HEK293 (cell line): ENCODE results near the gene STEAP4.

Experiments
- CTCF ChIA-PET: fragments of 350-600 bp; formaldehyde crosslinking; extraction: SDS; loops from one replicate; lab custom pipeline; 2021; ENCODE audit warnings: antibody characterized with exemption; lab: Yijun Ruan, JAX
- POLR2A ChIA-PET: fragments of 300-600 bp; formaldehyde crosslinking; extraction: SDS; loops from one replicate; lab custom pipeline; 2020; ENCODE audit warnings: antibody characterized with exemption, inconsistent platforms; lab: Yijun Ruan, JAX
- H3K27ac ChIP-seq: fragments of 200-500 bp; sonication (Bioruptor generic); 2 replicates; pipeline ENCODE4 v1.5.1; 2014; ENCODE audit warnings: low read depth, low read length, control low read depth, inconsistent platforms; ENCODE audit errors: extremely low read depth
- H3K36me3 ChIP-seq, 2 experiments: fragments of 200-500 bp in 1 of 2; sonication (Bioruptor generic) in 1 of 2; 1 replicate in 1 of 2; 2 replicates in 1 of 2; pipeline ENCODE4 v1.5.1; 2014 to 2017; ENCODE audit warnings: inconsistent platforms in 2 of 2, low read length in 2 of 2; ENCODE audit not compliant: control insufficient read depth in 2 of 2, insufficient read depth in 1 of 2
- H3K4me1 ChIP-seq: fragments of 200-500 bp; sonication (Bioruptor generic); 2 replicates; pipeline ENCODE4 v1.5.1; 2014; ENCODE audit warnings: mild to moderate bottlenecking, low read length, inconsistent platforms; ENCODE audit not compliant: control insufficient read depth, insufficient read depth
- H3K4me3 ChIP-seq: 2 replicates; pipeline ENCODE4 v1.5.1; 2011; ENCODE audit warnings: low read depth, mild to moderate bottlenecking, control low read depth, low read length, moderate library complexity
- H3K9me3 ChIP-seq: fragments of 200-500 bp; sonication (Bioruptor generic); 2 replicates; pipeline ENCODE4 v1.5.1; 2014; ENCODE audit warnings: low read depth, low read length, inconsistent platforms; ENCODE audit not compliant: control insufficient read depth, insufficient read depth
- GFI1B ChIP-seq: fragments of 450-650 bp; formaldehyde crosslinking; IDR thresholded peaks from 2 replicates; pipeline ENCODE4 v1.5.1; 2016; ENCODE audit warnings: missing biosample characterization, missing genetic modification characterization
- HIC1 ChIP-seq: fragments of 450-650 bp; formaldehyde crosslinking; IDR thresholded peaks from 2 replicates; pipeline ENCODE4 v1.5.1; 2016; ENCODE audit warnings: missing biosample characterization, missing genetic modification characterization
- HOXD13 ChIP-seq: sonication (generic); formaldehyde crosslinking; IDR thresholded peaks from 2 replicates; pipeline ENCODE4 v1.8.0; 2022; ENCODE audit warnings: missing genetic modification reagents, borderline replicate concordance
- KLF16 ChIP-seq: fragments of 450-650 bp; formaldehyde crosslinking; IDR thresholded peaks from 2 replicates; pipeline ENCODE4 v1.5.1; 2017; ENCODE audit warnings: missing biosample characterization, missing genetic modification characterization
- KLF9 ChIP-seq: fragments of 450-650 bp; formaldehyde crosslinking; IDR thresholded peaks from 2 replicates; pipeline ENCODE4 v1.5.1; 2016; ENCODE audit warnings: missing biosample characterization, missing genetic modification characterization, low read depth
- RBAK ChIP-seq: fragments of 450-650 bp; formaldehyde crosslinking; IDR thresholded peaks from 2 replicates; pipeline ENCODE4 v1.5.1; 2016; ENCODE audit warnings: missing biosample characterization, missing genetic modification characterization
- YY2 ChIP-seq: fragments of 450-650 bp; formaldehyde crosslinking; IDR thresholded peaks from 2 replicates; pipeline ENCODE4 v1.5.1; 2016; ENCODE audit warnings: missing biosample characterization, missing genetic modification characterization
- ZBTB48 ChIP-seq: fragments of 450-650 bp; formaldehyde crosslinking; IDR thresholded peaks from 2 replicates; pipeline ENCODE4 v1.5.1; 2016; ENCODE audit warnings: missing biosample characterization, missing genetic modification characterization
- ZEB2 ChIP-seq: fragments of 450-650 bp; formaldehyde crosslinking; IDR thresholded peaks from 2 replicates; pipeline ENCODE4 v1.5.1; 2016; ENCODE audit warnings: missing biosample characterization, missing genetic modification characterization
- ZNF114 ChIP-seq: fragments of 450-650 bp; formaldehyde crosslinking; IDR thresholded peaks from 2 replicates; pipeline ENCODE4 v1.5.0; 2017; ENCODE audit warnings: missing biosample characterization, missing genetic modification characterization
- ZNF133 ChIP-seq: fragments of 450-650 bp; formaldehyde crosslinking; IDR thresholded peaks from 2 replicates; pipeline ENCODE4 v1.5.1; 2016; ENCODE audit warnings: missing biosample characterization, missing genetic modification characterization
- ZNF239 ChIP-seq: fragments of 450-650 bp; formaldehyde crosslinking; IDR thresholded peaks from 2 replicates; pipeline ENCODE4 v1.5.1; 2016; ENCODE audit warnings: missing biosample characterization, missing genetic modification characterization
- ZNF248 ChIP-seq: fragments of 450-650 bp; formaldehyde crosslinking; IDR thresholded peaks from 2 replicates; pipeline ENCODE4 v1.5.1; 2017; ENCODE audit warnings: missing biosample characterization, missing genetic modification characterization
- ZNF26 ChIP-seq: fragments of 450-650 bp; formaldehyde crosslinking; IDR thresholded peaks from 2 replicates; pipeline ENCODE4 v1.5.1; 2016; ENCODE audit warnings: missing biosample characterization, missing genetic modification characterization
- ZNF311 ChIP-seq: fragments of 450-650 bp; formaldehyde crosslinking; IDR thresholded peaks from 2 replicates; pipeline ENCODE4 v1.5.1; 2017; ENCODE audit warnings: missing biosample characterization, missing genetic modification characterization, borderline replicate concordance
- ZNF335 ChIP-seq: fragments of 450-650 bp; formaldehyde crosslinking; conservative IDR thresholded peaks from 2 replicates; pipeline ENCODE4 v1.5.1; 2016; ENCODE audit warnings: missing biosample characterization, missing genetic modification characterization
- ZNF341 ChIP-seq: fragments of 450-650 bp; formaldehyde crosslinking; IDR thresholded peaks from 2 replicates; pipeline ENCODE4; 2016; ENCODE audit warnings: low read depth, missing biosample characterization, missing genetic modification characterization
- ZNF391 ChIP-seq: fragments of 450-650 bp; formaldehyde crosslinking; IDR thresholded peaks from 2 replicates; pipeline ENCODE4 v1.5.1; 2016; ENCODE audit warnings: low read depth, missing biosample characterization, missing genetic modification characterization, borderline replicate concordance
- ZNF423 ChIP-seq: fragments of 450-650 bp; formaldehyde crosslinking; IDR thresholded peaks from 2 replicates; pipeline ENCODE4 v1.5.1; 2016; ENCODE audit warnings: missing biosample characterization, missing genetic modification characterization
- ZNF473 ChIP-seq: fragments of 450-650 bp; formaldehyde crosslinking; IDR thresholded peaks from 2 replicates; pipeline ENCODE4 v1.5.1; 2017; ENCODE audit warnings: missing biosample characterization, missing genetic modification characterization
- ZNF48 ChIP-seq: fragments of 450-650 bp; formaldehyde crosslinking; IDR thresholded peaks from 2 replicates; pipeline ENCODE4 v1.5.1; 2016; ENCODE audit warnings: missing biosample characterization, missing genetic modification characterization
- ZNF514 ChIP-seq: fragments of 450-650 bp; formaldehyde crosslinking; IDR thresholded peaks from 2 replicates; pipeline ENCODE4 v1.5.1; 2016; ENCODE audit warnings: missing biosample characterization, missing genetic modification characterization
- ZNF521 ChIP-seq: fragments of 450-650 bp; formaldehyde crosslinking; IDR thresholded peaks from 2 replicates; pipeline ENCODE4 v1.5.1; 2017; ENCODE audit warnings: missing biosample characterization, mild to moderate bottlenecking, missing genetic modification characterization
- ZNF544 ChIP-seq: fragments of 450-650 bp; formaldehyde crosslinking; IDR thresholded peaks from 2 replicates; pipeline ENCODE4 v1.5.0; 2017; ENCODE audit warnings: missing biosample characterization, missing genetic modification characterization
- ZNF571 ChIP-seq: fragments of 450-650 bp; formaldehyde crosslinking; IDR thresholded peaks from 2 replicates; pipeline ENCODE4 v1.5.0; 2017; ENCODE audit warnings: missing biosample characterization, missing genetic modification characterization
- ZNF747 ChIP-seq: fragments of 450-650 bp; formaldehyde crosslinking; IDR thresholded peaks from 2 replicates; pipeline ENCODE4 v1.5.1; 2016; ENCODE audit warnings: missing biosample characterization, missing genetic modification characterization
- ZNF768 ChIP-seq: fragments of 450-650 bp; formaldehyde crosslinking; IDR thresholded peaks from 2 replicates; pipeline ENCODE4 v1.5.1; 2018; ENCODE audit warnings: missing biosample characterization, mild to moderate bottlenecking, missing genetic modification characterization
- ZNF837 ChIP-seq: fragments of 450-650 bp; formaldehyde crosslinking; IDR thresholded peaks from 2 replicates; pipeline ENCODE4 v1.5.1; 2016; ENCODE audit warnings: missing biosample characterization, missing genetic modification characterization
- ZSCAN5A ChIP-seq: fragments of 450-650 bp; formaldehyde crosslinking; IDR thresholded peaks from 2 replicates; pipeline ENCODE4 v1.5.1; 2016; ENCODE audit warnings: missing biosample characterization, missing genetic modification characterization

STEAP4 gene

GRCh38 chr7:88280801-88281200 is 25.9 kb downstream of the STEAP4 start:
- Histone ChIP-seq H3K4me3 (no peak overlapping the region), H3K9me3 (no peaks in the 10 kb centered on the region), H3K4me1 (no peaks in the 10 kb centered on the region), H3K27ac (no peak overlapping the region), H3K36me3 (no peaks in the 10 kb centered on the region)
- POLR2A ChIA-PET: no interaction called here
- no peak for TF ChIP-seq ZNF473 (tag by site-specific recombination)
- no peak for TF ChIP-seq ZNF248 (tag by site-specific recombination)
- TF ChIP-seq ZNF544 (tag by site-specific recombination): no peak
- no peak for TF ChIP-seq RBAK (tag by site-specific recombination)
- CTCF ChIA-PET: no interaction called here

DNA sequence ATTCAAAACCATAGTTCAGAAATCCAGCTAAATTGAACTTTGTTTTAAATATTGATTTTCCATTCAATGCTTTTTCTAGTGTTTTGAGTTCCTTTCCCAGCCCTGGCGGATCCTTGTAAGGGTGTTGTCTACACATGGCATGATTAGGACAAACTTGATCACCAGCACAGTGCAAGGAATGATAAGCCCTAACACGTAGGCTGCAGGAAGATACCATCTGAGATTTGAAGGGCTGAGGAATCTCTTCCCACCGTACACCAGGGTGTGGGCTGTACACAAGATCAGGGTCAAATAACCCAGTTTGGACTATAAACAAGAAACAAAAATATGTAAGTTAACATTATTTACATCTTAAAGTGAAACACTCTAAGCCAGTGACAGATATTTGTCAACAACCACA is 27.4 kb downstream of the STEAP4 start:
- ChIA-PET CTCF (no interaction called here), POLR2A (no interaction called here)
- Histone ChIP-seq H3K4me3 (no peak overlapping the region), H3K4me1 (no peaks in the 10 kb centered on the region), H3K27ac (no peak overlapping the region), H3K9me3 (no peaks in the 10 kb centered on the region), H3K36me3 (no peaks in the 10 kb centered on the region)
- no peak for TF ChIP-seq GFI1B
- TF ChIP-seq ZNF335 (tag by site-specific recombination): no peak
- no peak for TF ChIP-seq ZNF747
- TF ChIP-seq ZNF133 (tag by site-specific recombination): no peak
- TF ChIP-seq ZNF423: no peak
- no peak for TF ChIP-seq HIC1
- no peak for TF ChIP-seq ZEB2 (tag by site-specific recombination)
- no peak for TF ChIP-seq ZNF248 (tag by site-specific recombination)
- TF ChIP-seq YY2 (tag by site-specific recombination): no peak
- no peak for TF ChIP-seq ZNF26
- no peak for TF ChIP-seq KLF16 (tag by site-specific recombination)
- no peak for TF ChIP-seq ZNF48
- no peak for TF ChIP-seq ZNF114 (tag by site-specific recombination)

DNA sequence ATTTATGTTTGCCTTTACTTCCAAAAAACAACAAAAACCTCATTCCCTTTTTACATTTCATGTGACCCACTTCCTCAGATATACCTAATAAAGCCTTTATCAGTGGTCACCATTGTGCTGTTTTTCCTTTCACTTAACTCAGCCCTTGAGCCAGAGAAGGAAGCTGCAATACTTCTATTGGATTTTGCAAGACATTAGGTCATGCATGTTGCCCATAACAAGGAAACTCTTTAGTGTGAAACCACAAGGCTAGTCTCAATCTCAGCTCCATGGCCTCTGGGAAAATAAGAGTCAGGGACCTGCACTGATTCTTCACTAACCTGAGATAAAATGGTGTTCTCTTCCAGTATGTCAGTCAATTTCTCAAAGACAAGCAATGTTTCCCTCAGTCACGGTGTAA is 27.8 kb downstream of the STEAP4 start:
- no peaks in the 10 kb centered on the region for H3K36me3 ChIP-seq
- POLR2A ChIA-PET: no interaction called here
- H3K27ac ChIP-seq: no peak overlapping the region
- no peak overlapping the region for H3K4me3 ChIP-seq
- no peaks in the 10 kb centered on the region for H3K9me3 ChIP-seq
- CTCF ChIA-PET: no interaction called here
- no peaks in the 10 kb centered on the region for H3K4me1 ChIP-seq
- no peak for TF ChIP-seq ZNF391 (tag by site-specific recombination)
- no peak for TF ChIP-seq ZNF514 (tag by site-specific recombination)
- TF ChIP-seq HIC1: no peak
- no peak for TF ChIP-seq ZNF837 (tag by site-specific recombination)
- TF ChIP-seq ZNF239 (tag by site-specific recombination): no peak
- TF ChIP-seq YY2 (tag by site-specific recombination): no peak
- no peak for TF ChIP-seq ZNF768 (tag by site-specific recombination)
- TF ChIP-seq HOXD13: no peak
- no peak for TF ChIP-seq ZBTB48
- no peak for TF ChIP-seq KLF9
- no peak for TF ChIP-seq ZSCAN5A (tag by site-specific recombination)
- TF ChIP-seq ZNF341 (tag by site-specific recombination): no peak
- TF ChIP-seq ZNF311 (tag by site-specific recombination): no peak
- TF ChIP-seq ZNF571 (tag by site-specific recombination): no peak
- no peak for TF ChIP-seq ZNF521
